DND-41 (cell line): ENCODE data around the gene HSPA12A.

ENCODE experiments used
- CTCF ChIP-seq: IDR thresholded peaks from 2 replicates; pipeline ENCODE4 v1.5.1; 2012; ENCODE audit warnings: borderline replicate concordance, low read length, moderate library complexity, mild to moderate bottlenecking; ENCODE audit not compliant: poor library complexity, severe bottlenecking; ENCODE audit errors: extremely low read depth
- EZH2 ChIP-seq: IDR thresholded peaks from 3 replicates; pipeline ENCODE4 v1.6.1; 2012; ENCODE audit warnings: borderline replicate concordance, low read depth, mild to moderate bottlenecking, moderate library complexity, low read length, inconsistent platforms; ENCODE audit not compliant: severe bottlenecking

DNA sequence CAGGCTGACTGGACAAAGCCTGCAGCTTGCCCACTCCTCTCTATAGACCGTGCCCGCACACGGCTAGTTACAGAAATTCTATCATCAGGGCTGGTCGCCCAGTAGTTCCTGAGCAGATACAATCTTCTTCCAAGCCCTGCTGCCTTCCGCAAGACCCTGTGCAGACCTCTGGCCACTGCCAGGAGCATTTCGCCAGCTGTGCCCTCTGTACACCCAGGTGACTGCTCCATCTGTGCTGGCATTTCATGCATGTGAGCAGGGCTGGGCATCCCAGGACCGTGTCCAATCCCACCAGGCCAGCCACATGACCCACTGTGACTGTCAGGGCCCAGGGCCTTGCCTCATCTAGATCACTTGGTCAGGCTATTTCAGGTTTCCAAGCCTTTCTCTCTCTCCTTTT lies 36.9 kb downstream of the HSPA12A start:
- TF ChIP-seq CTCF (no peak), EZH2 (no peak)
